Measurements from ENCODE around the gene ADAM19. TPM values are rescaled to one million over a fixed set of nuclear protein-coding genes. Genes with fewer than 3 reads are reported as not detected.

The ADAM19 gene
- total RNA-seq, 1 donor from 2014 or later = 9.1 TPM

DNA sequence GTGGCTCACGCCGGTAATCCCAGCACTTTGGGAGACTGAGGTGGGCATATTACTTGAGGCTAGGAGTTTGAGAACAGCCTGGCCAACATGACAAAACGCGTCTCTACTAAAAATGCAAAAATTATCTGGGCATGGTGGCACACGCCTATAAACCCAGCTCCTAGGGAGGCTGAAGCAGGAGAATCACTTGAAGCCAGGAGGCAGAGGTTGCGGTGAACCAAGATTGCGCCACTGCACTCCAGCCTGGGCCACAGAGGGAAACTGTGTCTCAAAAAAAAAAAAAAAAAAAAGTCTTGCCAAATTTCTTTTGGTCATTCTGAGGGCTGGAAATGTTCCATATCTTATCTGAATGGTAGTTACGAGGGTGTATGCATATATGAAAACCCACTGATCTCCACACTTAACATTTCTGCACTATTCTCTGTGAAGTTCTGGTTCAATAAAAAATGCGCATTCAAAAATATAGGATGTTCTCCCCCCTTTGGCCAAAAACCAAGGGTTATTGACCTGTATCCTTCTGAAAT, 129.1 kb downstream of the ADAM19 start:
- Mint-ChIP-seq H3K4me1 (no peaks in the 10 kb centered on the region), H3K27ac (ENCODE audit: unreplicated experiment) (no peak overlapping the region), H3K27me3 (ENCODE audit: low read depth) (no peaks in the 10 kb centered on the region), H3K36me3 (ENCODE audit: low read depth) (no peaks in the 10 kb centered on the region), H3K9me3 (no peaks in the 10 kb centered on the region), H3K4me3 (no peak overlapping the region)
- DNase-seq (ENCODE audit: low read depth, low spot score) = no peak
- TF ChIP-seq, protein P1, sequence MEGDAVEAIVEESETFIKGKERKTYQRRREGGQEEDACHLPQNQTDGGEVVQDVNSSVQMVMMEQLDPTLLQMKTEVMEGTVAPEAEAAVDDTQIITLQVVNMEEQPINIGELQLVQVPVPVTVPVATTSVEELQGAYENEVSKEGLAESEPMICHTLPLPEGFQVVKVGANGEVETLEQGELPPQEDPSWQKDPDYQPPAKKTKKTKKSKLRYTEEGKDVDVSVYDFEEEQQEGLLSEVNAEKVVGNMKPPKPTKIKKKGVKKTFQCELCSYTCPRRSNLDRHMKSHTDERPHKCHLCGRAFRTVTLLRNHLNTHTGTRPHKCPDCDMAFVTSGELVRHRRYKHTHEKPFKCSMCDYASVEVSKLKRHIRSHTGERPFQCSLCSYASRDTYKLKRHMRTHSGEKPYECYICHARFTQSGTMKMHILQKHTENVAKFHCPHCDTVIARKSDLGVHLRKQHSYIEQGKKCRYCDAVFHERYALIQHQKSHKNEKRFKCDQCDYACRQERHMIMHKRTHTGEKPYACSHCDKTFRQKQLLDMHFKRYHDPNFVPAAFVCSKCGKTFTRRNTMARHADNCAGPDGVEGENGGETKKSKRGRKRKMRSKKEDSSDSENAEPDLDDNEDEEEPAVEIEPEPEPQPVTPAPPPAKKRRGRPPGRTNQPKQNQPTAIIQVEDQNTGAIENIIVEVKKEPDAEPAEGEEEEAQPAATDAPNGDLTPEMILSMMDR (conservative IDR thresholded peaks at IDR 0.05) = no peak

DNA sequence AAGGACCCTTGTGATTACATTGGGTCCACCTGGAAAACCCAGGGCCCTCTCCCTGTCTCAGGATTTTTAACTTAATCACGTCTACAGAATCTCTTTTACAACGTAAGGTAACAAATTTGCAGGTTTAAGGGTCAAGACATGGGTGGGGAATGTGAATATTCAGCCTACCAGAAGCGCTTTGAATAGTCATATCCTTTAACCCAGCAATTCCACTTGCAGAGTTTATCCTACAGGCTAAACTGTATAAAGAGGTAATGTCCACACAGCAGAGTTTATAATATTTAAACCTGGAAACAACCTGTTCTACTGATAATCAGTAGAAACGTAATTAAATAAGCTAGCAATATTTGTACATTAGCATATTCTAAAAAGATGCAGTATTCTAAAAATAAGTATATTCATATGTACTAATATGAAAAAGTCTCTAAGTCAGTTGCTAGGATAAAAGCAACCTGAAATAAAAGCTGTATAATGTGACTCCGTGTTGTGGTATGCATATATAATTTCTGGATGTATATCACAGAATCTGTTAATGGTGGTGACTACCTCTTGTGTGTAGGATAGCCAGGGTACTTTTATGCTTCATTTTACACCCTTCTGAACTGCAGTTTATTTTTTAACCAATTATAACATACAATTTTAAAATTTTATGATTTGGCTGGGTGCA, 129.7 kb downstream of the ADAM19 start:
- no peak overlapping the region for H3K4me3 Mint-ChIP-seq
- H3K4me1 Mint-ChIP-seq = no peaks in the 10 kb centered on the region
- H3K27me3 Mint-ChIP-seq (ENCODE audit: low read depth) = no peaks in the 10 kb centered on the region
- H3K36me3 Mint-ChIP-seq (ENCODE audit: low read depth) = no peaks in the 10 kb centered on the region
- H3K27ac Mint-ChIP-seq (ENCODE audit: unreplicated experiment) = no peak overlapping the region
- no peaks in the 10 kb centered on the region for H3K9me3 Mint-ChIP-seq
- no peak for DNase-seq (ENCODE audit: low read depth, low spot score)
- TF ChIP-seq, protein P1 (conservative IDR thresholded peaks at IDR 0.05) = no peak

DNA sequence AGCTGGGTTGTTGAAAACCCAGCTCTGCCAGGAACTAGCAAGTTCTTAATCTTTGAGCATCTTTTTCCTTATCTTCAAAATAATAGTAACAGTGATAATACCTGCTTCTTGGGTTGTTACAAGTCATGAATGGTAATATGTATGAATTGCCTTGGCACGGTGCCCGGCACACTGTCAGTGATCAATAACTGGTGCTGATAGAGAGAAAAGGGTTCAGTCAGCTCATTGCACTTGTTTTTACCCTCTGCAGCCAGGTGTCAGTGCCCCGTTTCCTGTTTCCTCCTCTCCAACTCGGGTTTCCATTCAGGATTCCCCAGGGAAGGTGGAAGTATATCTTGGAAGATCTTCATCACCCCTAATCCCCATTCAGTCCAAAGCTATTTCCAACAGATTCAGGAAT, 131.4 kb downstream of the ADAM19 start:
- H3K27me3 Mint-ChIP-seq (ENCODE audit: low read depth) = no peaks in the 10 kb centered on the region
- no peak for DNase-seq (ENCODE audit: low read depth, low spot score)

DNA sequence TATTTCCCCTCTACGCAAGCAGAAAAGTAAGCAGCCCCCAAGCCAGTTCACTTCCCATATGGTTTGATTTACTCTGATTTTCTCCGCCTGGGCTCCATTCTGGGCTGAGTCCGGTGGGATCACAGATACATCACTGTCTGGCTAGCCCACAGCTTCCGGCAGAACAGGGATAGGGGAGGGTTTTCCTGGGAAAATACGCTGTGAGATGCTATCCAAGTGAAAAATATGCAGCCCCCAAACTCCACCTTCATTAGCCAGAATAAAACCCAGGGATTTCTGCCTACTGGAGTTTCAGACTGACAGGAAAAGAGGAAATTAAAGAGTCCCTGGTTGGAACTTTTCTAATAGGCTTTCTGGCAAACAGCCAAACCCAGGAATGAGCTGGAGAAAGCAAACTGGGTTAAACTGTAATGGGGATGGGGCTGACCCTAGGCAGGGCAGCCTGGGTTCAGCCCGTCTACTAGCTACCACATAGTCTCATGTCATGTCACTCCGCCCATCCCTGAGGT, 132.5 kb downstream of the ADAM19 start:
- Mint-ChIP-seq H3K4me1 (no peaks in the 10 kb centered on the region), H3K4me3 (no peak overlapping the region)
- DNase-seq (ENCODE audit: low read depth, low spot score) = no peak

More for the DNA sequence above, 131.4 kb downstream of the ADAM19 start:
- no peaks in the 10 kb centered on the region for H3K36me3 Mint-ChIP-seq (ENCODE audit: low read depth)
- no peak overlapping the region for H3K4me3 Mint-ChIP-seq
- no peaks in the 10 kb centered on the region for H3K9me3 Mint-ChIP-seq
- peak overlapping the region; percentile 39 for H3K27ac Mint-ChIP-seq (ENCODE audit: unreplicated experiment)
- TF ChIP-seq, protein P1 (conservative IDR thresholded peaks at IDR 0.05) = no peak
- no peaks in the 10 kb centered on the region for H3K4me1 Mint-ChIP-seq

DNA sequence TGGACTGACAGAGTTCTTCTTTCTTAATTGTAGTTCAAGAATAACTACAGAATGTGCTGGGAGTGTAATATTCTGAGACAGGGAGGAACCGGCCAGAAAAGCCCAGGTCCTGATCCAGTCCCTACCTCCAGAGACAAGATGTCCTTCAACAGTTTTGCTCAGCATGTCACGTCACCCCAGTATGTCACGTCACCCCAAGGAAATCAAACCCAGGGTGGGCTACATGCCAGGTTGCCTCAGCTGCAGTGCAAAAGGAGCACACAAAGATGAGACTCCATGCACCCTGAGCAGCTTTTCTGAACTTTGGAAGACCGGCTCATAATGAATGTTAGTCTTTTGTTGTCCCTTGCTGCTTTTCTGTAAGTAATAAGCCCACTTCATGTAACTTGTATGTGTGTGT, 141.5 kb downstream of the ADAM19 start:
- Mint-ChIP-seq H3K4me3 (no peak overlapping the region), H3K9me3 (peaks cover 13% of the 10 kb centered on the region), H3K27me3 (ENCODE audit: low read depth) (no peaks in the 10 kb centered on the region), H3K36me3 (ENCODE audit: low read depth) (peaks cover 2% of the 10 kb centered on the region), H3K27ac (ENCODE audit: unreplicated experiment) (no peak overlapping the region), H3K4me1 (no peaks in the 10 kb centered on the region)
- DNase-seq (ENCODE audit: low read depth, low spot score) = no peak
- TF ChIP-seq, protein P1 (conservative IDR thresholded peaks at IDR 0.05) = no peak

More for the DNA sequence above, 132.5 kb downstream of the ADAM19 start:
- no peaks in the 10 kb centered on the region for H3K27me3 Mint-ChIP-seq (ENCODE audit: low read depth)
- H3K27ac Mint-ChIP-seq (ENCODE audit: unreplicated experiment) = no peak overlapping the region
- no peaks in the 10 kb centered on the region for H3K36me3 Mint-ChIP-seq (ENCODE audit: low read depth)
- no peaks in the 10 kb centered on the region for H3K9me3 Mint-ChIP-seq
- TF ChIP-seq, protein P1 (conservative IDR thresholded peaks at IDR 0.05) = no peak

Measured in neural crest cell (in vitro differentiated cells).